Activated CD4-positive, alpha-beta memory T cell treated with anti-CD3 and anti-CD28 coated beads for 36 hours (primary cell): ENCODE measurements around the gene ERBB4. TPM values are rescaled to one million over a fixed set of nuclear protein-coding genes. Genes with fewer than 3 reads are reported as not detected.

Experiments
- CTCF ChIA-PET: fragments of 350-600 bp; sonication (Branson Sonifier 250); formaldehyde crosslinking; loops from one replicate; lab custom pipeline; 2021; ENCODE audit warnings: antibody characterized with exemption, inconsistent platforms; lab: Charles Lee
- POLR2A ChIA-PET: fragments of 350-600 bp; sonication (Branson Sonifier 250); formaldehyde crosslinking; loops from one replicate; lab custom pipeline; 2021; ENCODE audit warnings: antibody characterized with exemption; lab: Charles Lee
- DNase-seq: peaks from one replicate; pipeline ENCODE4 v3.0.0-alpha.2; 2020
- H3K27ac Mint-ChIP-seq: one replicate; pipeline ENCODE4 v1.8.0; 2021; ENCODE audit warnings: mixed read lengths
- H3K27me3 Mint-ChIP-seq: one replicate; pipeline ENCODE4 v1.8.0; 2021; ENCODE audit warnings: mixed read lengths
- H3K36me3 Mint-ChIP-seq: one replicate; pipeline ENCODE4 v1.8.0; 2021; ENCODE audit warnings: mixed read lengths
- H3K4me1 Mint-ChIP-seq: one replicate; pipeline ENCODE4 v1.8.0; 2021; ENCODE audit warnings: low read depth, mixed read lengths
- H3K4me3 Mint-ChIP-seq: one replicate; pipeline ENCODE4 v1.8.0; 2021; ENCODE audit warnings: mild to moderate bottlenecking, mixed read lengths
- H3K9me3 Mint-ChIP-seq: one replicate; pipeline ENCODE4 v1.8.0; 2021; ENCODE audit warnings: mixed read lengths
- intact Hi-C: fragments of 100-400 bp; cut with micrococcal nuclease; formaldehyde crosslinking; loops from one replicate; pipeline ENCODE4 v1.15.1; 2023
- total RNA-seq, 2 experiments: library from RNA; stranded (reverse); gene quantifications; one replicate each; pipeline ENCODE4 v1.2.3, GENCODE V29; 2021

ERBB4 gene
- total RNA-seq, 2 experiments from 2014 or later: not detected

DNA sequence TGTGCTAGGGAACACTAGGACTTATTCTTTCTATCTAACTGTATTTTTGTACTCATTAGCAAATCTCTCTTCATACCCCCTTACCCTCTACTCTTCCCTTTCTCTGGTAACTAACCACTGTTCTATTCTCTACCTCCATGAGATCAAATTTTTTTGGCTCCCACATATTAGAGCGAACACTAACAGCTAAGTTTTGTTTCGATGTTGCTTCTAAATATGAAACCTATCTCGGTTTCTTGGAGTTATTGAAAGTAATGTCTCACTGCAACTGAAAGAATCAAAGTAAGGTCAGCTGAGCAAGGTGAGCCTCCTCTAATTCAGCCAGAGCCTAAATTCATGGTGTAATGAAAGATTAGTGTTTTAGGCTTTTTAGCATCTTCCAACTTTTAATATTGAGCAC is 1024.6 kb downstream of the ERBB4 start:
- H3K27ac Mint-ChIP-seq: no peak overlapping the region
- H3K27me3 Mint-ChIP-seq: no peaks in the 10 kb centered on the region
- no peaks in the 10 kb centered on the region for H3K9me3 Mint-ChIP-seq
- no peaks in the 10 kb centered on the region for H3K4me1 Mint-ChIP-seq
- ChIA-PET POLR2A (interaction anchor here (0.8 kb wide), 1 partner anchor 9 kb away, joined by 3 read pairs; no protein-coding TSS in a partner anchor), CTCF (no interaction called here)
- DNase-seq: no peak
- no peak overlapping the region for H3K4me3 Mint-ChIP-seq
- intact Hi-C loops: no loop called here
- no peaks in the 10 kb centered on the region for H3K36me3 Mint-ChIP-seq

DNA sequence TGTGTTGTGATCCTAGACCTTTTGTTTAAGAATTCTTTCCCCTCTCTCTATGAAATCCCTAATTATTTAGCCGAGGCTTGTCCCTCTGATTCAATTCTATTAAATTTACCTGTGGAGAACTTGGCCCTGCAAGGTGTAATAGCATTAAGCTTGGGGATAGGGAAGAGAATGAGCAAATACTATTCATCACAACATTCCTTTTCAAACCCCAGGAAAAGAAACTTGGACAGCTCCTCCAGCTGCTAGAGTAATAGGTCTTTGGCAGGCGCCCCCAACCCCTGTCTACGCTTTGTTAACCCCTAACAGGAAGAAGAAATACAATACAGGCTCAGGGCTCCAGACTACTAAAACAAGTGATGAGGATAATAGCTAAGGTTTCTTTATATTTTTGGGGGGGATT is 1025.2 kb downstream of the ERBB4 start:
- ChIA-PET POLR2A (interaction anchor here (0.8 kb wide), 1 partner anchor 9 kb away, joined by 3 read pairs; no protein-coding TSS in a partner anchor), CTCF (no interaction called here)
- Mint-ChIP-seq H3K4me1 (no peaks in the 10 kb centered on the region), H3K27ac (no peak overlapping the region), H3K27me3 (no peaks in the 10 kb centered on the region), H3K4me3 (no peak overlapping the region), H3K9me3 (no peaks in the 10 kb centered on the region), H3K36me3 (no peaks in the 10 kb centered on the region)
- intact Hi-C loops: no loop called here
- DNase-seq: no peak

DNA sequence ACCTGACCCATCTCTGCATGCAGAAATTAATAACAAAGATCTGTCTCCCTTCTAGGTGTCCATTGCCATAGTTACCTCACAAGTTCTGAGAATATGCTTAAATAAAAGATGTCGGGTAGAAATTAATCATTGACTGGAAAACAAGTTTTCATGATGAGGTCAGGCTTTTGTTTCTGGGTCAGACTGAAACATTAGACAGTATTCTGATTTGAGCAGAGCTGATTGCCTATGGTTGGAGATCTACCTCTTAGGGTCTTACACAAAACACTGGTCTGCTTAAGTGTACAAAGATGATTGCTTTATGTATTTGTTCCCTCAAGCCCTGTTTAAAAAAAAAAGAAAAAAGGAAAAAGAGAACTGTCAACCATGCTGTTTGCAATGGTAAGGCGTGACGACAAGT is 1025.8 kb downstream of the ERBB4 start:
- no peak for DNase-seq
- CTCF ChIA-PET: no interaction called here
- no peaks in the 10 kb centered on the region for H3K36me3 Mint-ChIP-seq
- no peak overlapping the region for H3K4me3 Mint-ChIP-seq
- POLR2A ChIA-PET: no interaction called here
- H3K4me1 Mint-ChIP-seq: no peaks in the 10 kb centered on the region
- no peaks in the 10 kb centered on the region for H3K9me3 Mint-ChIP-seq
- no peaks in the 10 kb centered on the region for H3K27me3 Mint-ChIP-seq
- no peak overlapping the region for H3K27ac Mint-ChIP-seq
- intact Hi-C loops: no loop called here

DNA sequence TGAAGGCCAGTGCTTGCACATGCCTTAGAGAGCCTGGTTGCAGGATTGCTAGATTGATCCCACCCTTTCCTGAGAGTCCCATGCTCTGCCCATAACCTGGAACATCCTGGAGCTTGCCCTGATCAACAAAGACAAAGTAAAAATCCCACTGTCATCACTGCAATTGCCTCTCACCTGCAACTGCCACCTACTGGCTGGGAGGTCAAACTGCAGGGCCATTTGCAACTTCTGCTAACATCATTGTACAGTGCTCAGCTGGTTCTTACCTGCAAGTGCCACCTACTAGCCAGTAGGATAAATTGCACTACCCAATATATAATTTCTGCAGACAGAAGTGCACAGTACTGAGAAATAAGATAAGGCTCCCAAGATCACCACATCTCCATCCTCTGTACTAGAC is 1034.7 kb downstream of the ERBB4 start:
- ChIA-PET POLR2A (no interaction called here), CTCF (no interaction called here)
- Mint-ChIP-seq H3K27me3 (no peaks in the 10 kb centered on the region), H3K9me3 (peaks cover 12% of the 10 kb centered on the region), H3K4me1 (no peaks in the 10 kb centered on the region), H3K36me3 (no peaks in the 10 kb centered on the region), H3K4me3 (no peak overlapping the region), H3K27ac (no peak overlapping the region)
- intact Hi-C loops: no loop called here
- no peak for DNase-seq

DNA sequence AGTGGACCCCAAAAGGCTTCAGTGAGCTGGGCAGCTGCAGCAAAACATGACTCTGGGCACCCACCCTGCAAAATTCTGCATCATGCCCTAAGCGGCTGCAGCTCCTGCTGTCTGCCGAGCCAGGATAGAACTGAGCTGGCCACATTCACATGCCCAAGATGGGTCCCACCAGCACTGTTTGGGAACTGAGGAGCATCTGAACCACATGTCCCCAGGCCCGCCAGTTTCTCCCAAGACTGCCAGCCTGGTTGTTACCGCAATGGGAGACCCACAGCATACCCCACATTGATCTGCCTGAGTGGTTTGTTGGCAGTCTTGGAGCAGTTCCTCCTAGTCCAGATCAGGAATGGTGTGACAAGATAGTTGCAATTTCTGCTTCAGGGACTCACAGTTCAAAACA is 1035.4 kb downstream of the ERBB4 start:
- peaks cover 12% of the 10 kb centered on the region for H3K9me3 Mint-ChIP-seq
- no peak overlapping the region for H3K4me3 Mint-ChIP-seq
- no peaks in the 10 kb centered on the region for H3K27me3 Mint-ChIP-seq
- POLR2A ChIA-PET: no interaction called here
- no peak for DNase-seq
- intact Hi-C loops: no loop called here
- no peaks in the 10 kb centered on the region for H3K36me3 Mint-ChIP-seq
- H3K27ac Mint-ChIP-seq: no peak overlapping the region
- CTCF ChIA-PET: no interaction called here
- no peaks in the 10 kb centered on the region for H3K4me1 Mint-ChIP-seq

DNA sequence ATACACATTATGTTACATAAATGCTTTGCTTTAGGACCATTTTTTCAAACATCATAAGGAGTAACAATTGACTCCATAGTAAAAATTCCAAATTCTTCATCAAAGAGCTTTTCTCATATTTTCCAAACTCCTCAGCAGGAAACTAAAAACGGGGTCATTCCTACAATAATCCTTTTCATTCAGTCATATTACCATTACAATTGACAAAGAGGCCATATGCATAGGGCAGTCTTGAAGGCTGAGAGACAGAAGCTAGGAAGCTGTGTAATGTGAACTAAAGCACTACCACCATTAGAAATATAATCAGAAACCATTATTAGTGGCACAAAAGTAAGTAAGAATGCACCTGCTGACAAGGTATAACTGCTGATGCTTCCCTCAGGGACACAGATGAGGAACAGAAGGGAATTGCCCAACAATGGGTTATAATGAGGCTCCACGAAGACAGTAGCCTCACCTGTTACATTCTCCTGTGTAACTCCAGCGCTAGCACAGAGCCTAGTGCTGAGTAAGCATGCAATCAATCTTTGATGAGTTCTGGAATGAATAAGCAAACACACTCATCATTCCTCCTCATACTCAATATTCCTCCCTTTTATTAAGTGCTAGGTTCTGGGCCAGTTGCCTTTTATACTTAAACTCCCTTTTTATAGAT is 1039.9 kb downstream of the ERBB4 start:
- no peaks in the 10 kb centered on the region for H3K27me3 Mint-ChIP-seq
- ChIA-PET POLR2A (no interaction called here), CTCF (no interaction called here)
- intact Hi-C loops: no loop called here
- no peaks in the 10 kb centered on the region for H3K36me3 Mint-ChIP-seq
- peaks cover 4% of the 10 kb centered on the region for H3K9me3 Mint-ChIP-seq
- H3K4me3 Mint-ChIP-seq: no peak overlapping the region
- H3K4me1 Mint-ChIP-seq: no peaks in the 10 kb centered on the region
- no peak overlapping the region for H3K27ac Mint-ChIP-seq
- no peak for DNase-seq

DNA sequence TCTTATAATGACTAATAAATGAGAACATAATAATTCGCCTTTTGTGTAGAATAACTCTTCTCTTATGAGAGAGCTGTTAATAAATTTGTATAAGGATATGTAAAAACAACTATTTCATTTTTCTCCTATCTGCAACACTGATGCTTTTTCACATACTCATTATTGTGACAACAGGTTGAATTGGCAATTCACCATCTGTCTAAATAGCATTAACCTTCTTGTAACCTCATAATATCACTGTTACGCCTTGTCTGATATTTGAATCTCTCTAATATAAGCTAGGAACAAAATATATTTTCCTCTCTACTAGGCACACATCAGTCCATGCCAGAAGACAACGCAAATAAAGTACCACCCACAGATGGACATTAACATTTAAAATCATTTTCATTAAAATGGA is 1043.3 kb downstream of the ERBB4 start:
- no peaks in the 10 kb centered on the region for H3K27me3 Mint-ChIP-seq
- H3K36me3 Mint-ChIP-seq: no peaks in the 10 kb centered on the region
- no peak overlapping the region for H3K4me3 Mint-ChIP-seq
- no peak overlapping the region for H3K27ac Mint-ChIP-seq
- intact Hi-C loops: no loop called here
- H3K9me3 Mint-ChIP-seq: peaks cover 2% of the 10 kb centered on the region
- no peaks in the 10 kb centered on the region for H3K4me1 Mint-ChIP-seq
- ChIA-PET CTCF (no interaction called here), POLR2A (no interaction called here)
- DNase-seq: no peak

DNA sequence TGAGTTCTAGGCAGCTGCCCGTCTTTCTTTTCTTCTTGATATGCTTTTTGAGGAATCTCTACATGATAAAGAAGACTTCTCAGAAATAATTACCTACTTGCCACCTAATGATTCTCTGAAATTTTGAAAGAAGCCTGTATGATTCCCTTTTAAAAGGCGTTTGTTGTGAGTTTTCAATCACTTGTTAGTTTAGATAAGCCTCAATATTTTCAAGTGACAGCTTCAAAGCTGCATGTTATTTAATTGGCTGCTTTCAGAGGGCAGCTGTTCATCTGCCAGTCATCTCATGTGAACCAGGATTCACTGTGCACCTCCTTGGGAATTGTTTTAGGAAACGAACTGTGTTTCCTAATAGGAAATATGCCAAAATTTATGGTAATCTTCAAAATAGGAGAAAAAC is 1044.1 kb downstream of the ERBB4 start:
- Mint-ChIP-seq H3K4me1 (no peaks in the 10 kb centered on the region), H3K36me3 (no peaks in the 10 kb centered on the region), H3K4me3 (no peak overlapping the region), H3K27me3 (no peaks in the 10 kb centered on the region), H3K27ac (no peak overlapping the region), H3K9me3 (peaks cover 2% of the 10 kb centered on the region)
- intact Hi-C loops: no loop called here
- no peak for DNase-seq
- ChIA-PET POLR2A (no interaction called here), CTCF (no interaction called here)

DNA sequence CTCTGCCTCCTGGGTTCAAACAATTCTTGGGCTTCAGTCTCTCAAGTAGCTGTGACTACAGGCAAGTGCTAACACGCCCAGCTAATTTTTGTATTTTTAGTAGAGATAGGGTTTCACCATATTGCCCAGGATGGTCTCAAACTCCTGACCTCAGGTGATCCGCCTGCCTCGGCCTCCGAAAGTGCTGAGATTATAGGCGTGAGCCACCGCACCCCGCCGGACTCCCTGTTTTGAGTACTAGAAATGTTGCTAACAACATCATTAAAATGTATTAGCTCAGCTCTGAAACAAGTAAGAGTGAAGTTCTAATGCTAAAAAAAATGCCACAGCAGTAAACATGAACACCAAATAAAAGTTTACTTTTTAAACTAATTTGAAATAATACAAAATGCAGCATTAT is 1044.5 kb downstream of the ERBB4 start:
- intact Hi-C loops: no loop called here
- no peaks in the 10 kb centered on the region for H3K4me1 Mint-ChIP-seq
- H3K9me3 Mint-ChIP-seq: peaks cover 2% of the 10 kb centered on the region
- DNase-seq: no peak
- no peaks in the 10 kb centered on the region for H3K36me3 Mint-ChIP-seq
- ChIA-PET CTCF (no interaction called here), POLR2A (no interaction called here)
- no peak overlapping the region for H3K27ac Mint-ChIP-seq
- H3K27me3 Mint-ChIP-seq: no peaks in the 10 kb centered on the region
- H3K4me3 Mint-ChIP-seq: no peak overlapping the region

DNA sequence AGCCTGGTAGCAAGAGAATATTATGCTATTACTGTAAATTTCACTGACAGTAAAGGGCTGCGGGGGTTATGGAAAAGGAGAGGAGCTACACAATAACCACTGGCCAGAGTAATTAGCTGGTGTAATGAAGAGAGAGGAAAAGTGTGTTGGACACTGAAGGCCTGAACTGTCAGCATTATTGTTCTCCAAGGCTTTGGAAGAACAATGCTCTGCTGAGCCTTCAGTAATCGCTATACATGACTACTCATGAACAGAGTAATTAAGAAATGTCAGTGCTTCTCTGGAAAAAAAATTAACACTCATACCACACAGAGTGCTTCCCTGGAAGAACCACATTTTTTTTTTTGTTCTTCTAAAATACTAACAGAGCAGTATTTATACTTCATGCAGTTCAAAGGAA is 1050.9 kb downstream of the ERBB4 start:
- POLR2A ChIA-PET: no interaction called here
- no peak for DNase-seq
- Mint-ChIP-seq H3K27me3 (no peaks in the 10 kb centered on the region), H3K36me3 (no peaks in the 10 kb centered on the region), H3K4me1 (no peaks in the 10 kb centered on the region), H3K4me3 (no peak overlapping the region), H3K27ac (no peak overlapping the region), H3K9me3 (peaks cover 2% of the 10 kb centered on the region)
- intact Hi-C loops: no loop called here
- CTCF ChIA-PET: no interaction called here

DNA sequence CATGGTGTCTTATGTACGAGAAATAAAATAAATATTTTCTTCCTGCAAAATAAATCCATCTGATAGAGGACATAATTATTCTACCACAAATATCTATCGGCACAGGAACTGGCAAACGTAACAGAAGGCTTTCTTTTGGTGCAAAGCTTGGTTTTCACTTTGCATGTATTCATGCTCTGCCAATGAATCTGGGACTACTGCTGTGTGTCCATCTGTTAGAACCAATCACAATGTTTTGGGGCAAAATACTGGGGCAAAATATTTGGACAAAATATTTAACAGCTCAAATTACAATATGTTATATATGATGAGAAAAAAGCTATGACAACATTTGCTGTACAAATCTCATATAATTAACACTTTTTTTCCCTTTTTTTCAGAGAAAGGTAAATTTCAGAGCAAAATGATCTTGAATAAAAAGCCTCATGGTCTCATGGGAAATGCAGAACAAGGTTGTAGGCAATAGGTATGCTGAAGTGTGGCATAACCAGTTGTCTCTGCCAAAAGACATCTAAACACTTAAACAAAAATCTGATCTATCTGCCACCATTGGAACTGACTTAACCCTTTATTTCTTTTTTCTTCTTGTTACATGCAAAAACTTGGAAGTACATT is 1059.0 kb downstream of the ERBB4 start:
- Mint-ChIP-seq H3K4me3 (no peak overlapping the region), H3K27me3 (no peaks in the 10 kb centered on the region), H3K27ac (no peak overlapping the region), H3K4me1 (no peaks in the 10 kb centered on the region), H3K9me3 (no peaks in the 10 kb centered on the region), H3K36me3 (no peaks in the 10 kb centered on the region)
- DNase-seq: no peak
- POLR2A ChIA-PET: no interaction called here
- CTCF ChIA-PET: no interaction called here
- intact Hi-C loops: no loop called here

DNA sequence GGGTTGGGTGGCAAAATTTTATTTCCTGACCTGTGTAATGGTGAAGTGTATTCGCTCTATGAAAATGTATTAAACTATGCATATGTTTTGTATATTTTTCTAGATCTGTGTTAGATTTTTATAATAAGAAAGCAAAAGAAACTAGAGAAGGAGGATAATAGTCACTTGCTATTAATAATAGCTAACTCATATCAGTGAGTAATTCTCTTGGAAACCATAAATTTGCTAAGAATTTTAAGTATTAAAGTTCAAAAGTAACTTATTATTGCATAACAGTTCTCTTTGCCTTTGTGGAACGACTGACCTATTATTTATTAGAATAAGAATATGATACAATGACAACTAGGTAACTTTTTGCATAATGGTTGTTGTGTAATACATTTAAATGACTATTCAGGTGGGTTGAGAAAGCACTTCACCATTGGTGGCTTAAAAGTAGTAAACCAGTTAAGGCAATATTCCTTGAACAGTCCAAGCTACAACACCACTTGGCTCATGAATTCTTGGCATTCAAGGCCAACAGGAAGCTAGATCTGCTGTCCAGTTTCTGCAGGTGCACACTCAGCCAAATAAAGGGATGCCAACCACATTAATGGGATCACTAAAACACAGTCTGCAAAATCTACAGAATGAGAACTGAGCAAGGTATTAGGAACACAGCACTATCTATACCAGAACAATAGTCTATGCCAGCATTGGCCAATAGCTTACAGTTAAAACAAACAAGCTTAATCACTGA is 1060.9 kb downstream of the ERBB4 start:
- Mint-ChIP-seq H3K9me3 (no peaks in the 10 kb centered on the region), H3K4me1 (no peaks in the 10 kb centered on the region), H3K27ac (no peak overlapping the region), H3K36me3 (no peaks in the 10 kb centered on the region), H3K4me3 (no peak overlapping the region), H3K27me3 (no peaks in the 10 kb centered on the region)
- intact Hi-C loops: no loop called here
- no peak for DNase-seq
- POLR2A ChIA-PET: no interaction called here
- CTCF ChIA-PET: interaction anchor here (0.9 kb wide), 1 partner anchor 23 kb away, joined by 3 read pairs; no protein-coding TSS in a partner anchor
